GM23248 (cell line): ENCODE data around the gene FOXD4. TPM values are rescaled to one million over a fixed set of nuclear protein-coding genes. Genes with fewer than 3 reads are reported as not detected.
"Not testable (repeated sequence)": the region's sequence is repeated elsewhere in the genome, so short reads cannot be mapped to it uniquely, and the experiment has no call there.

Experiments
- DNase-seq: peaks from one replicate; pipeline ENCODE4 v3.0.0-alpha.2; 2015
- H2AFZ ChIP-seq: fragments of 200-600 bp; sonication (generic); 2 replicates; pipeline ENCODE4 v1.6.1; 2016; ENCODE audit warnings: antibody characterized with exemption
- H3F3A ChIP-seq: fragments of 200-600 bp; sonication (generic); 2 replicates; pipeline ENCODE4 v1.6.1; 2016; ENCODE audit warnings: mild to moderate bottlenecking, antibody characterized with exemption, mixed run types; ENCODE audit not compliant: insufficient read depth
- H3K27ac ChIP-seq: fragments of 200-600 bp; sonication (generic); 2 replicates; pipeline ENCODE4 v1.5.1; 2016; ENCODE audit warnings: mild to moderate bottlenecking
- H3K27me3 ChIP-seq: fragments of 200-600 bp; sonication (generic); replicated peaks from 2 replicates; pipeline ENCODE4 v1.6.1; 2016; ENCODE audit warnings: mild to moderate bottlenecking; ENCODE audit not compliant: insufficient read depth
- H3K36me3 ChIP-seq: fragments of 200-600 bp; sonication (generic); 2 replicates; pipeline ENCODE4 v1.6.1; 2016; ENCODE audit warnings: low read depth, mild to moderate bottlenecking
- H3K4me1 ChIP-seq: fragments of 200-600 bp; sonication (generic); 2 replicates; pipeline ENCODE4 v1.6.1; 2016; ENCODE audit warnings: mild to moderate bottlenecking; ENCODE audit not compliant: insufficient read depth
- H3K4me2 ChIP-seq: fragments of 200-600 bp; sonication (generic); one replicate; pipeline ENCODE4 v1.6.1; 2016; ENCODE audit warnings: mild to moderate bottlenecking; ENCODE audit not compliant: unreplicated experiment
- H3K4me3 ChIP-seq: fragments of 200-600 bp; sonication (generic); 2 replicates; pipeline ENCODE4 v1.5.1; 2016; ENCODE audit warnings: mild to moderate bottlenecking
- H3K79me2 ChIP-seq: fragments of 200-600 bp; sonication (generic); 2 replicates; pipeline ENCODE4 v1.6.1; 2016; ENCODE audit warnings: mild to moderate bottlenecking; ENCODE audit not compliant: insufficient read depth
- H3K9ac ChIP-seq: fragments of 200-600 bp; sonication (generic); 2 replicates; pipeline ENCODE4 v1.6.1; 2016; ENCODE audit warnings: mild to moderate bottlenecking
- H3K9me2 ChIP-seq: fragments of 200-600 bp; sonication (generic); 2 replicates; pipeline ENCODE4 v1.6.1; 2016; ENCODE audit warnings: mixed run types, mild to moderate bottlenecking, moderate library complexity; ENCODE audit not compliant: insufficient read depth
- H3K9me3 ChIP-seq: fragments of 200-600 bp; sonication (generic); one replicate; pipeline ENCODE4 v1.6.1; 2017; ENCODE audit warnings: low read depth
- H4K20me1 ChIP-seq: fragments of 200-600 bp; sonication (generic); 2 replicates; pipeline ENCODE4 v1.6.0; 2016; ENCODE audit not compliant: insufficient read depth
- WGBS, 2 experiments: methylation state at CpG; one replicate each; pipeline ENCODE4 v1.1.6; 2015 to 2017; ENCODE audit warnings: low lambda C conversion rate in 2 of 2, low coverage in 1 of 2; ENCODE audit errors: missing lambda C conversion rate in 2 of 2; 5-methylcytosine and 5-hydroxymethylcytosine counted together
- in situ Hi-C: fragments of 300-500 bp; cut with MboI; formaldehyde crosslinking; loops from 2 replicates; pipeline ENCODE4 v1.15.0; 2020
- polyA plus RNA-seq: library from polyadenylated mRNA; unstranded; fragments of >200 nt; fragmentation: Nextera tagmentation; extraction: Ambion mirVana; gene quantifications from 2 replicates; pipeline ENCODE4 v1.2.1, GENCODE V29; 2016
- total RNA-seq: library from RNA; depleted of rRNA; stranded (reverse); fragments of >200 nt; shearing (Covaris generic); gene quantifications from 2 replicates; pipeline ENCODE4 v1.2.3, GENCODE V29; 2014

Gene FOXD4
- total and polyA plus RNA-seq, 2 experiments from 2014 or later, result 0.09 TPM; not detected in 1

DNA sequence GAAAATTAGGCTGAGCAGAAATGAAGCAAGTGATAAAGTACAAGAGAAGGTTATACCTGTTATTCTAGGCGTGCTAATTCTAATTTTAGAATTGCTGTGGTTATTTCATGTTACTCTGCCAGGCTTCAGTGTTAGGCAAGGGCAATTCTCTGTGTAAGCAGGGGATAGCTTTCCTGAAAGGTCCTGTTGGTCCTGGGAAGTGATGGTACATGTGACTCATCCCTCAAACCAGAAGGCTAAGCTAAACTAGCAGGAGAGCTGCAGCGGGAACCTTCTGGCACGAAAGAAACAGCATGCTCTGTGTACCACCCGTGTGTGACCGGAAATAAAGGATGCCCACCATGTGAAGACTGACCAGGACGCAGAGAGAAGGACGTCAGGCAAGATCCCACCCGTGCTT, 8.7 kb downstream of the FOXD4 start:
- H3K4me3 ChIP-seq, result not testable (repeated sequence)

DNA sequence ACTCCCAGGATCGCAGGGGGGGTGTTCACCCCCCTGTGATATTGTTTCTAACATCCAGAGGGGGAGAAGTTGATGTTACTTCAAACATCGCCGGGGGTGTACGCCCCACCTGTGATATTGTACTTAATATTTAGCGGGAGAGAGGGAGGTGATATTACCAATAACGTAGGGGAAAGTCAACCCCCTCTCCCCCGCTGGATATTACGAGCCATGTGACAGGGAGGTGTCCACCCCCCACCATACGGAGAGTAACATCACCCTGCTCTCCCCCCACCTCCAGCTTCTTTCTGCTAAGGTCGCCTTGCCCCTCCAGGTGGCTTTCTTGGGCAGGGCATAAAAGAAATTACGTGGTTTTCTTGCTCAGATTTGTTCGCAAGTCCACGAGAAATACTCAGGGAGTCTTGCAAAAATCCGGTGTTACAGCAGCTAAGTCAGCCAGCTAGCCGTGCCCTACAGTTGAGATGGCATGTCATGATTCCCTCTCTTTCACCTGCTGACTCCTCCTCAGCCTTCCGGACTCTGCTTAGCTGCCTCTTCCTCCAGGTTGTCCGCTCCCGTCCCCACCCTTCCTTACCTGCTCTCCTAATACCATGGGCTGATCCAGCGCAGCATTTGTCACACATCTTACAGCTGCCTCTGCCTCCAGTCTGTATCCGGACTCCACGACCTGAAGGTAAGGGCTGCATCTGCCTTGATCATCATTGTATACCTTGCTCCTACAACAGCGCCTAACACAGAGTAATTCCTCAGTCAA, 9.3 kb downstream of the FOXD4 start:
- H3K4me1 ChIP-seq, H3K36me3 ChIP-seq, H3K9me3 ChIP-seq, H4K20me1 ChIP-seq, H3K9ac ChIP-seq, H3K4me3 ChIP-seq, DNase-seq, H3K27ac ChIP-seq, H3K9me2 ChIP-seq, H2AFZ ChIP-seq, H3F3A ChIP-seq, in situ Hi-C loops, H3K79me2 ChIP-seq, H3K4me2 ChIP-seq: not testable (repeated sequence)
- H3K27me3 ChIP-seq, result peaks cover 33% of the 10 kb centered on the region
- 26% methylated on average over 20 to 22 of the region's 22 CpGs for WGBS, 2 experiments

More for the DNA sequence above, 8.7 kb downstream of the FOXD4 start:
- H3K4me2 ChIP-seq, H3K9me3 ChIP-seq, H4K20me1 ChIP-seq, H3K9ac ChIP-seq, H3F3A ChIP-seq, H3K9me2 ChIP-seq, H2AFZ ChIP-seq, in situ Hi-C loops, H3K79me2 ChIP-seq, H3K4me1 ChIP-seq, H3K36me3 ChIP-seq, H3K27ac ChIP-seq: not testable (repeated sequence)
- peak; percentile 14 for DNase-seq
- WGBS, 2 experiments, result 13 to 24% methylated on average over 8 of the region's 8 CpGs
- peaks cover 37% of the 10 kb centered on the region for H3K27me3 ChIP-seq

- H3K4me2 ChIP-seq, H3K36me3 ChIP-seq, H4K20me1 ChIP-seq, H3K4me3 ChIP-seq, in situ Hi-C loops, H3K4me1 ChIP-seq, H2AFZ ChIP-seq, H3F3A ChIP-seq, DNase-seq, H3K79me2 ChIP-seq, H3K9ac ChIP-seq, H3K27ac ChIP-seq, H3K9me2 ChIP-seq, H3K9me3 ChIP-seq: not testable (repeated sequence)
- 73 to 74% methylated on average over 8 of the region's 8 CpGs for WGBS, 2 experiments
- peaks cover 14% of the 10 kb centered on the region for H3K27me3 ChIP-seq
Measured at GRCh38 chr9:105991-106390, 12.2 kb downstream of the FOXD4 start.

DNA sequence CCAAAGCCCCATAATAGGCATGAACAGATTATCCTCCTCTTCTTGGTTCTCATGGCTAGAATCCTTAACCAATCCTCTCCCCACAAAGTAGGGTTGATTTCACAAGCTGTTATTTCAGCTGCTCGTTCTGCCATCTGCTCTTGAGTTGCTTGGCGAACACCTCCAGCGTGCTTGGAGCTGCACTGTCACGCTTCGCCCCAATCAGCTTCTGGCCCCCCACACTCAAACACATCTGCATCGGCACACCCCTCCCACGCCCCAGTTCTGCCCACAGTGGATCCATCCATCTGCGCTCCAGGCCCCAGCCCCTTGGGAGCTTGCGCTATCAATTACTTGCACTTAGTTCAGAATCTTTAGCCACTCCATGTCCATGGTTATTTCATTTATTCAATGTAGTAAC, 17.8 kb downstream of the FOXD4 start:
- in situ Hi-C loops, H4K20me1 ChIP-seq, H3K9ac ChIP-seq, H3K36me3 ChIP-seq, H3K27me3 ChIP-seq, H2AFZ ChIP-seq, H3K4me1 ChIP-seq, H3K4me2 ChIP-seq, H3K9me2 ChIP-seq, H3K27ac ChIP-seq, H3K9me3 ChIP-seq, H3K4me3 ChIP-seq, DNase-seq, H3F3A ChIP-seq, H3K79me2 ChIP-seq: not testable (repeated sequence)
- 68 to 76% methylated on average over 9 of the region's 9 CpGs for WGBS, 2 experiments

GRCh38 chr9:99867-100266, 18.4 kb downstream of the FOXD4 start:
- H3K27ac ChIP-seq, H3K4me1 ChIP-seq, H3K4me3 ChIP-seq, H3K9me3 ChIP-seq, H3K36me3 ChIP-seq, DNase-seq, in situ Hi-C loops, H4K20me1 ChIP-seq, H3K9me2 ChIP-seq, H3K27me3 ChIP-seq, H2AFZ ChIP-seq, H3K9ac ChIP-seq, H3F3A ChIP-seq, H3K79me2 ChIP-seq, H3K4me2 ChIP-seq: not testable (repeated sequence)
- 56 to 69% methylated on average over 6 of the region's 6 CpGs for WGBS, 2 experiments

- H3K4me3 ChIP-seq, in situ Hi-C loops, H3F3A ChIP-seq, H2AFZ ChIP-seq, H3K27me3 ChIP-seq, H3K4me1 ChIP-seq, H3K79me2 ChIP-seq, H3K9ac ChIP-seq, H3K27ac ChIP-seq, H3K9me2 ChIP-seq, H4K20me1 ChIP-seq, H3K9me3 ChIP-seq, H3K36me3 ChIP-seq, H3K4me2 ChIP-seq, DNase-seq: not testable (repeated sequence)
- whole genome bisulfite sequencing, 2 experiments, result 25 to 32% methylated on average over 3 of the region's 3 CpGs
Measured at GRCh38 chr9:98775-99174, 19.4 kb downstream of the FOXD4 start.

GRCh38 chr9:94992-95391, 23.2 kb downstream of the FOXD4 start:
- in situ Hi-C loops, H3K36me3 ChIP-seq, H3K4me1 ChIP-seq, H3K4me2 ChIP-seq, H3K9me2 ChIP-seq, H3K27ac ChIP-seq, H3K79me2 ChIP-seq, H3K4me3 ChIP-seq, H2AFZ ChIP-seq, H3K9ac ChIP-seq, H3K27me3 ChIP-seq, H3K9me3 ChIP-seq, DNase-seq, H4K20me1 ChIP-seq, H3F3A ChIP-seq: not testable (repeated sequence)
- 47 to 66% methylated on average over 4 of the region's 4 CpGs for WGBS, 2 experiments

DNA sequence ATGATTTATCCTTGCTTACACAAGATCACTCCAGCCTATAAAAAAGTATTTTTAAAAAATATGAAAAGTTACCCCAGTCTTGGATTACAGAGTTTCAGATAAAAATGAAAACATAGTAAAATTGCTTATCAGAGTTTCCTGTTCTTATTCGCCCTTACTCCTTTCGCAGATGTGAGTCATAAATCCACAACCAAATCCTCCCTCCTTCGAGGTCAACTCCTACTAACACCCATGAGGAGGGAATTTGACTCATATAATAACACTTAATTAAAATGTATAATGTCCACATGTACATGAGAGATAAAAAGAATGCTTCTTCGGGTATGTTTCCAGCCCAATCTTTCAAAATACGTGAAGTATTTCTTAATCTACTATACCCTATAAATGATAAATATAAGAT, 23.9 kb downstream of the FOXD4 start:
- H2AFZ ChIP-seq, H3K36me3 ChIP-seq, H3K27ac ChIP-seq, H3K27me3 ChIP-seq, H3K9me2 ChIP-seq, H3K4me1 ChIP-seq, H3K9ac ChIP-seq, H4K20me1 ChIP-seq, H3K4me3 ChIP-seq, H3K4me2 ChIP-seq, DNase-seq, H3K79me2 ChIP-seq, H3F3A ChIP-seq, in situ Hi-C loops, H3K9me3 ChIP-seq: not testable (repeated sequence)
- WGBS, 2 experiments, result 38 to 52% methylated on average over 3 to 5 of the region's 5 CpGs
